ENCODE measurements around the gene RALA. TPM values are rescaled to one million over a fixed set of nuclear protein-coding genes. Genes with fewer than 3 reads are reported as not detected.

Gene RALA
- total RNA-seq, 1 experiment from 2014 or later, result 27.3 TPM

- no peaks in the 10 kb centered on the region; the same call in 1 of the 2 replicates for H4K20me1 ChIP-seq (ENCODE audit: insufficient read depth)
- ChIA-PET CTCF (no interaction called here), POLR2A (no interaction called here), RAD21 (ENCODE audit: low non-redundant PET in 1 of 2, low total read pairs in 2 of 2, uncharacterized antibody in 2 of 2, unreplicated experiment in 2 of 2) (no interaction called here)
- no peak overlapping the region for H3K9ac ChIP-seq (ENCODE audit: low read length)
- H3K9me3 ChIP-seq (ENCODE audit: control insufficient read depth in 1 of 2, insufficient read depth in 1 of 2, low read depth in 1 of 2, low read length in 2 of 2), result no peaks in the 10 kb centered on the region
- TF ChIP-seq ZFX (IDR thresholded peaks at IDR 0.05), result no peak
- no peak for TF ChIP-seq CEBPB (IDR thresholded peaks at IDR 0.05; ENCODE audit: low read depth)
- no peak for TF ChIP-seq CTCF (IDR thresholded peaks at IDR 0.05 in 2 of 3, conservative IDR thresholded peaks at IDR 0.05 in 1 of 3; ENCODE audit: borderline replicate concordance in 1 of 3, insufficient read depth in 1 of 3, low read depth in 2 of 3, low read length in 2 of 3)
- TF ChIP-seq EGR1 (IDR thresholded peaks at IDR 0.05; ENCODE audit: low read depth), result no peak
- TF ChIP-seq REST (IDR thresholded peaks at IDR 0.05; ENCODE audit: low read depth), result no peak
- TF ChIP-seq ATF3 (IDR thresholded peaks at IDR 0.05), result no peak
- TF ChIP-seq RAD21 (IDR thresholded peaks at IDR 0.05; ENCODE audit: low read depth), result no peak
- no peak for TF ChIP-seq POLR2A (IDR thresholded peaks at IDR 0.05; ENCODE audit: borderline replicate concordance, extremely low read depth, insufficient read depth, insufficient read length)
- no peak for TF ChIP-seq MAX (IDR thresholded peaks at IDR 0.05)
- no peak for TF ChIP-seq POLR2AphosphoS5 (IDR thresholded peaks at IDR 0.05; ENCODE audit: low read depth, low read length)
- no peak for TF ChIP-seq CBX3 (IDR thresholded peaks at IDR 0.05; ENCODE audit: low read depth)
- H3K36me3 ChIP-seq (ENCODE audit: control insufficient read depth in 1 of 2, insufficient read depth in 2 of 2, low read length in 2 of 2), result no peaks in the 10 kb centered on the region
- BruUV-seq (replicated peaks), result no TSS peak
- ATAC-seq (no peak), DNase-seq (ENCODE audit: low read depth, low spot score) (no peak)
- no peak overlapping the region for H3K4me3 ChIP-seq (replicated peaks in 1 of 2; ENCODE audit: low read depth in 1 of 2, low read length in 2 of 2)
- no peaks in the 10 kb centered on the region for H3K4me1 ChIP-seq (ENCODE audit: control insufficient read depth in 1 of 2, insufficient read depth in 2 of 2, low read length in 2 of 2)
- no peaks in the 10 kb centered on the region for H3K9me2 ChIP-seq (ENCODE audit: insufficient read depth)
- H2AFZ ChIP-seq (ENCODE audit: low read depth, low read length, poor library complexity, severe bottlenecking), result no peak overlapping the region
- intact Hi-C loops (cut with micrococcal nuclease), result no loop called here
- no peak overlapping the region for H3K27ac ChIP-seq (ENCODE audit: low read depth, low read length)
- no peak overlapping the region for H3K4me2 ChIP-seq (ENCODE audit: low read length)
- no peaks in the 10 kb centered on the region for H3K27me3 ChIP-seq (ENCODE audit: insufficient read depth, low read length)
- peaks cover 12% of the 10 kb centered on the region; the same call in 1 of the 2 replicates for H3K79me2 ChIP-seq (ENCODE audit: insufficient read depth, low read length)
Measured at GRCh38 chr7:39676346-39676745, 53.0 kb downstream of the RALA start.
